GM04503 (cell line): Measurements from ENCODE around the gene VENTX.

ENCODE experiments used
- DNase-seq: peaks from one replicate; pipeline ENCODE4 v3.0.0-alpha.2; 2012; ENCODE audit warnings: low read depth

VENTX gene

GRCh38 chr10:133201948-133202725 lies 35.5 kb upstream of the VENTX start:
- DNase-seq, result no peak

- DNase-seq, result no peak
Observed at GRCh38 chr10:133202778-133203651, 34.6 kb upstream of the VENTX start.

- no peak for DNase-seq
Observed at GRCh38 chr10:133203652-133204195, 33.9 kb upstream of the VENTX start.

GRCh38 chr10:133204226-133205015 lies 33.2 kb upstream of the VENTX start:
- DNase-seq, result no peak

GRCh38 chr10:133205146-133205545 lies 32.5 kb upstream of the VENTX start:
- no peak for DNase-seq

DNA sequence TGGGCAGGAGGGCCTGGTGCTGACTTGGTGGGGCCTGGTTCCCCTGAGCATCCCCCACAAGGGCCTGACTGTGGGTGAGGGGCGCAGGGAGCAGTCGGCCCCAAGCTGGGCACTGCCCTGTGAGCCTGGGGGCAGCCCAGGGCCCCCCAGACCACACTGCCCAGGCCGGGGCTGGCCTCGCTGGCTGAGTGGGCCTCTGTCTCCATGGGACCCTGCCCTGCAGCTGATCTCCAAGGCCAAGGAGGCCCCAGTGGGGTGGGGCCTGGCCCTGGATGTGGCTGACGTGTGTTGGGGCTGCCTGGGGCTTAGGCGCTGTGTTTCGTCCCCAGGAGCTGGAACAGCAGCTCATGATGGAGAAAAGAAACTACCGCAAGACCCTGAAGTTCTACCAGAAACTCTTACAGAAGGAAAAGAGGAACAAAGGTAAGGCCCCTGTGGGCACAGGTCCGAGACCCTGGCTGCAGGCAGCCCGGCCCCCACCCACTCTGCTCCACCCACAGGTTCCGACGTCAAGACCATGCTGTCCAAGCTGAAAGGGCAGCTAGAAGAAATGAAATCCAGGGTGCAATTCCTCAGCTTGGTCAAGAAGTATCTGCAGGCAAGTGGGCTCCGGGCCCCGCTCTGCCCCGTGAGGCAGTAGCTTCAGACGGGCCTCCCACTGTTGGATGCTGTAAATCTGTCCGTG lies 31.2 kb upstream of the VENTX start:
- no peak for DNase-seq

- DNase-seq, result no peak
Observed at GRCh38 chr10:133207041-133207600, 30.5 kb upstream of the VENTX start.

DNA sequence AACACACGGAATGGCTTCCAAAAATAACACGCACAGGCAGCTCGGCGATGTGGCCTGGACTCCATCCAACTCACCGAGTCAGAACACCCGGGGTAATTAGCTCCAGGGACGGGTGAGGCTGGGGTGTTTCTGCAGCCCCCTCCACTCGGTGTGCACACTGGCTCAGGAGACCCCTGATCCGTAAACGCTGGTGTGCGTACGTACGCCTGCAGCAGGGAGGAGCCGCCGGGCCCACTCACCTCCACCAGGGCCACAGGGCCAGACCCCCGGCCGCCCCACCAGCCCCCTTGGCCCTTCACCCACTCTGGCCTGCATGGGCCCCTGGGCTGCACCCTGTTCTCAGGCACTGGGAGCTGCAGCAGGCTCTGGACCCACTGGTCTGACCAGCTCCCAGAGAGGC lies 30.0 kb upstream of the VENTX start:
- DNase-seq, result no peak

DNA sequence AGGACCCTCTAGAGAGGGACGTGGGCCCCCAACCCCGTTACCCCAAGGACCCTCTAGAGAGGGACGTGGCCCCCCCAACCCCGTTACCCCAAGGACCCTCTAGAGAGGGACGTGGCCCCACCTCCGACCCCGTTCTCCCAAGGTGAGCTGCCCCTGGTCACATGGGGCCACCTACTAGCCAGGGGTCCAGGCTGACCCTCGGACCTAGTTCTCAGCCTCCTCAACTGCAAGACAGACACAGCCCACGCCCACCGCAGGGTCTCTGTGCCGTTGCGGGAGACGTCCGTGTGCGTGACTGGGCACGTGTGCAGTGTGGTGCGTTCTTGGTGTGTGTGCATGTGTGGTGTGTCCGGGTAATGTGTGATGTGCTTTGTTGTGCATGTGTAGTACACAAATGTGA lies 29.2 kb upstream of the VENTX start:
- DNase-seq, result no peak

DNA sequence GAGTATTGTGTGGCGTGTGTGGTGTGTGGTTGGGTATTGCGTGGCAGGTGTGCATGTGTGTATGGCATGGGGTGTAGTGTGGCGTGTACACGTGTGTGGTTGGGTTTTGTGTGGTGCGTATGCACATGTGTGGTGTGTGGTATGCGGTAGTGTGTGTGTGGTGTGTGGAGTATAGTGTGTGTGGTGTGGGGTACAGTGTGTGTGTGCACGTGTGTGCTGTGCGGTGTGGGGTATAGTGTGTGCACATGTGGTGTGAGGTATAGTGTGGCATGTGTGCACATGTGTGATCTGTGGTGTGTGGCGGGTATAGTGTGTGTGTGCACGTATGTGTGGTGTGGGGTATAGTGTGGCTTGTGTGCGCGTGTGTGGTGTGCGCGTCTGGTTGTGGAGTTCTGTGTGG lies 28.5 kb upstream of the VENTX start:
- no peak for DNase-seq

DNA sequence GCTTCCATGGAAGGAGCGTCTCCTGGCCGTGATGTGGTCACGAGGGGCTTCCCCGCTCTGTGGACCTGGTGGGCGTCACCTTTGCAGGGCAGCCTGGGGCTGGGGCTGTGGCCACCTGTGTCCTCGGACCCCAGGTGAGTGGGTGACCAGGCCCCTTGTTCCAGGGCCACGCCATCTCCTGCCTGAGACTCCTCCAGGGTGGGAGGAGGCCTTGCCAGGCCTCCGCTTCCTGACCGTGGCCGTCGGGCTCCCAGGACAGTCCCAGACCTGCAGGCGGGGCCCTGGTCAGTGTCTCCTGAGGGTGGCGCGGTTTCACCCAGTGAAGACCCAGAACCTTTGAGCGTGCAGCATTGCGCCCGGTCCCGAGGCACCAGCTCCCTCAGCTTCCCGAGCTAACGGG lies 28.0 kb upstream of the VENTX start:
- no peak for DNase-seq

DNA sequence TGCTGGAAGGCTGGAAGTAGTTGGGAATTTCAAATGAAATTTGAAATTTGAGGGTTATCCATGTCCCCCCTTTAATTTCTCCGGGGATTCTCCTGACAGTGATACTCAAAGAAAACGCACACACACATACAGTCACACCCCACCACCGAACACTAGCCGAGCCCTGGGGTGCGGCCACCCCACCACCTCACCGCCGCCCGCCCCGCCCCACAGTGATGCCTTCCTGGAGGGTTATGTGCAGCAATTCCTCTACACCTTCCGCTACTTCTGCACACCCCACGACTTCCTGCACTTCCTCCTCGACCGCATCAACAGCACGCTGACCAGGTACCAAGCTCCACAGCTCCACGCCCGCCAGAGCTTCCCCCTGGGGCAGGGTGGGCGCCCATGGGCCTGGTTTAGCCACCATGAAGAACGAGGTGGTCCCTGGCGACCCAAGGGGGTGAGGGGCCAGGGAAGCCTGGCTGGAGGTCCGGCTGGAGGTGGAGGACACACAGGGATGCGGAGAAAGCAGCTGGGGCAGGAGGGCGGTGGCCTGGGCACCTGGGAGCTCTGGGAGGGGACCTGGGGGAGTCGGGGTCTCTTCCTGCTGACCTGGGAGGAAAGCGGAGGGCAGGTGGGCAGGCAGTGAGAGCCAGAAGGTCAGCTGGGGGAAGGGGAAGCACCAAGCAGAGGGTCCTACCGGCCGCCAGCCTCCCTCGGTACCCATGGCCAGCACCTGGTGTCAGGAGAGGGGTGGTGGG lies 27.1 kb upstream of the VENTX start:
- no peak for DNase-seq

- no peak for DNase-seq
Observed at GRCh38 chr10:133211141-133211830, 26.4 kb upstream of the VENTX start.

GRCh38 chr10:133211959-133212852 lies 25.4 kb upstream of the VENTX start:
- no peak for DNase-seq

DNA sequence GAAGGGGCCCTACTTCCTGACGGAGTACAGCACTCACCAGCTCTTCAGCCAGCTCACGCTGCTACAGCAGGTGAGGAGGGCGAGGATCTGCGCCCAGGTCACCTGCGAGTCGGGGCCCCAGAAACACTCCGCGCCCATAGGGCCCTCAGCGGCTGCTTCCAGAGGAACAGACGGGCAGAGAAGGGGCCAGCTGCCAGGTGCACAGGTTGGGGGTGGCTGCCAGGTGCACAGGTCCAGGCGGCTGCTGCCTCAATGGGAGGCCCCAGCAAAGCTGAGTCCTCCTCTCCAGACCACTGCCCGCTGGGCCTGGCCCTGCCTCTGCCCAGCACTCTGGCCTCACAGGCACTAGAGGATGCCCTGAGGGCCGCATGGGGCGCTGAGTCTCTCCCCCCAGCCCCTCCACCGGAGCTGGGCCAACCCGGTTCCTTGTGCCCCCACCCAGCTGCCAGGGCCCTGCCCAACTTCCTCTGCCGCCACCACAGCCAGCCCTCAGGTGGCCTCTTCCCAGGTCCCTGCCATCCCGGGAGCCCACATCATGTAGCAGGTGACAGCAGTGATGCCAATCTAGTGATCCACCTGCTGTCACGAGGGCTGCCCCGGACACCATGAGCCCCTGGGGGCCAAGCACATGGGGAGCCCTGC lies 24.7 kb upstream of the VENTX start:
- no peak for DNase-seq

DNA sequence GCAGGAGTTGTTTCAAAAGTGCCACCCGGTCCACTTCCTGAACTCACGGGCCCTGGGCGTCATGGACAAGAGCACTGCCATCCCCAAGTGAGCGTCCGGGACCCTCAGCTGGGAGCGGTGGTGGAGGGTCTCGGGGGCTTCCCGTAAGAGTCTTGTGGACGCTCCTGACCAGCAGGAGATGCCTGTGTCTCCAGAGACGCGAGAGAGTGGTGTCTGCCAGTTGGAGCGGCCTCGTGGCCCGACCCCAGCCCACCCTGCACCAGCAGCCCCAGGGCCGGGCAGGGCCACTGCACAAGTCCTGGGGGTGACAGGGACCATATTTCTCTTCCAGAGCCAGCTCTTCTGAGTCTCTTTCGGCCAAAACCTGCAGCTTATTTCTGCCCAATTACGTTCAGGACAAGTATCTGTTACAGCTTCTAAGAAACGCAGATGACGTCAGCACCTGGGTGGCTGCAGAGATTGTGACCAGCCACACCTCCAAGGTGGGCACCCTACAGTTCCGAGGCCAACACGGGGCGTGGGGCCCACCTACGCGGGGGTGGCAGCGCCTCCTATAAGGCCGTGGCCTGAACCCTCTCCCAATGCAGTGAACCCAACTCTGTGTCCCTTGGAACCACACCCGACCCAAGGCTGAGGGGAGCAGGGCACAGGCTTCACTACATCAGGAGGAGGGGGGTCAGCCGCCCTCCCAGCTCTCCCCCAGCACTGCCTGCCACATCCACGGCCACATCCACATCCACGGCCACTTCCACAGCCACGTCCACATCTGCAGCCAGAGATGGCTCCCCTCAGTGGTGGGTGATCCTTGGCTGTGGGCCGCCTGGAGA lies 23.8 kb upstream of the VENTX start:
- no peak for DNase-seq
